Fibroblast of lung (primary cell): ENCODE data around the gene TENT5C. TPM values are rescaled to one million over a fixed set of nuclear protein-coding genes. Genes with fewer than 3 reads are reported as not detected.

Experiments used
- polyA plus RNA-seq, 2 donors: library from polyadenylated mRNA; depleted of rRNA in 1 of 2; stranded (reverse) in 1 of 2; unstranded in 1 of 2; fragments of >200 nt; gene quantifications; 2 replicates each; pipeline ENCODE4 v1.2.1, GENCODE V29; 2011 to 2012; ENCODE audit warnings: missing spikeins in 1 of 2
- total RNA-seq: library from RNA; depleted of rRNA; stranded (reverse); fragments of >200 nt; gene quantifications from 2 replicates; pipeline ENCODE4 v1.2.1, GENCODE V29; 2014

The TENT5C gene
- total and polyA plus RNA-seq, 2 donors (not counting 1 experiment from before 2014, with no cell fraction given) = 4.2 to 8.1 TPM

Other genes with a start within 250 kb of the TENT5C start
- 41.9 and 47.8 TPM in 2 replicates for gene MAN1A2, start 238.6 kb upstream of the TENT5C start, total RNA-seq
- 37.1 and 43.6 TPM in 2 replicates for gene MAN1A2, start 238.6 kb upstream of the TENT5C start, polyA plus RNA-seq